ENCODE results near the gene AGTRAP.

AGTRAP gene

GRCh38 chr1:11706292-11706691 is 29.6 kb upstream of the AGTRAP start:
- DNase-seq (ENCODE audit: low spot score) = no peak

GRCh38 chr1:11707621-11708276 is 28.2 kb upstream of the AGTRAP start:
- DNase-seq (ENCODE audit: low spot score) = peak; percentile 58

- peak; percentile 41 for DNase-seq (ENCODE audit: low spot score)
Observed at GRCh38 chr1:11708554-11709350, 27.2 kb upstream of the AGTRAP start.

- DNase-seq (ENCODE audit: low spot score) = no peak
Observed at GRCh38 chr1:11711490-11711889, 24.4 kb upstream of the AGTRAP start.

GRCh38 chr1:11712285-11712684 is 23.7 kb upstream of the AGTRAP start:
- DNase-seq (ENCODE audit: low spot score) = no peak

- DNase-seq (ENCODE audit: low spot score) = no peak
Observed at GRCh38 chr1:11713095-11713494, 22.8 kb upstream of the AGTRAP start.

GRCh38 chr1:11714831-11715575 is 20.9 kb upstream of the AGTRAP start:
- DNase-seq (ENCODE audit: low spot score) = no peak

GRCh38 chr1:11719313-11720032 is 16.5 kb upstream of the AGTRAP start:
- peak; percentile 81 for DNase-seq (ENCODE audit: low spot score)

GRCh38 chr1:11720033-11720376 is 15.9 kb upstream of the AGTRAP start:
- DNase-seq (ENCODE audit: low spot score) = no peak

- no peak for DNase-seq (ENCODE audit: low spot score)
Observed at GRCh38 chr1:11720525-11720924, 15.4 kb upstream of the AGTRAP start.

- DNase-seq (ENCODE audit: low spot score) = no peak
Observed at GRCh38 chr1:11721311-11721710, 14.6 kb upstream of the AGTRAP start.

GRCh38 chr1:11722538-11722937 is 13.4 kb upstream of the AGTRAP start:
- DNase-seq (ENCODE audit: low spot score) = no peak

GRCh38 chr1:11725616-11726015 is 10.3 kb upstream of the AGTRAP start:
- no peak for DNase-seq (ENCODE audit: low spot score)

GRCh38 chr1:11727119-11727518 is 8.8 kb upstream of the AGTRAP start:
- DNase-seq (ENCODE audit: low spot score) = peak; percentile 49

GRCh38 chr1:11728126-11728806 is 7.7 kb upstream of the AGTRAP start:
- DNase-seq (ENCODE audit: low spot score) = no peak

- no peak for DNase-seq (ENCODE audit: low spot score)
Observed at GRCh38 chr1:11729155-11729497, 6.8 kb upstream of the AGTRAP start.

GRCh38 chr1:11729498-11730428 is 6.2 kb upstream of the AGTRAP start:
- no peak for DNase-seq (ENCODE audit: low spot score)

GRCh38 chr1:11730429-11730891 is 5.5 kb upstream of the AGTRAP start:
- peak; percentile 74 for DNase-seq (ENCODE audit: low spot score)

GRCh38 chr1:11731691-11732283 is 4.1 kb upstream of the AGTRAP start:
- no peak for DNase-seq (ENCODE audit: low spot score)

- DNase-seq (ENCODE audit: low spot score) = no peak
Observed at GRCh38 chr1:11733306-11733705, 2.6 kb upstream of the AGTRAP start.
